Measurements from ENCODE around the gene OR56A4.

Gene OR56A4, protein sequence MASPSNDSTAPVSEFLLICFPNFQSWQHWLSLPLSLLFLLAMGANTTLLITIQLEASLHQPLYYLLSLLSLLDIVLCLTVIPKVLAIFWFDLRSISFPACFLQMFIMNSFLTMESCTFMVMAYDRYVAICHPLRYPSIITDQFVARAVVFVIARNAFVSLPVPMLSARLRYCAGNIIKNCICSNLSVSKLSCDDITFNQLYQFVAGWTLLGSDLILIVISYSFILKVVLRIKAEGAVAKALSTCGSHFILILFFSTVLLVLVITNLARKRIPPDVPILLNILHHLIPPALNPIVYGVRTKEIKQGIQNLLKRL

DNA sequence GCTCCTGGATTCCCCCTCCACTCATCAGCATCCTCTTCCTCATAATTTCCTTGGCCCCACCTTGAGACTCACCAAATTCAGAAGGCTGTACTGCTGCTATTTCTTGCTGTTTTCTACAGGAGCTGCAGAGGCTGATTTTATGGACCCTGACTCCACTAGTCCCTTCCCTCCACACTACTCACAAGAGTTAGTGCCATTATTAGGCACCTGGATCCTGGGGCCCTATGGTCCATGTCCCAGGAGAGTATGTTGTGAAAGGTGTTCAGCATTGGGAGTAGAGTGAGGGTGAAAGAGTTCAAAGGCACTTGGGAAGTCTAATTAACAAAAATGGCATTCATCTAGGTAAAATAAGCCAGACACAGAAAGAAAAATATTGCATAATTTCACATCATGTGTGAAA lies at the start of gene OR56A4:
Gene OR56A4 (minus strand): TSS at position 101 of the 400 bp plus-strand sequence. CDS start 3,954 bp downstream, outside the sequence.
- no peak for DNase-seq

GRCh38 chr11:6055569-6055968 lies 48.8 kb upstream of the OR56A4 start:
- no peak for DNase-seq

GRCh38 chr11:6052374-6052773 lies 45.6 kb upstream of the OR56A4 start:
- DNase-seq, result no peak

DNA sequence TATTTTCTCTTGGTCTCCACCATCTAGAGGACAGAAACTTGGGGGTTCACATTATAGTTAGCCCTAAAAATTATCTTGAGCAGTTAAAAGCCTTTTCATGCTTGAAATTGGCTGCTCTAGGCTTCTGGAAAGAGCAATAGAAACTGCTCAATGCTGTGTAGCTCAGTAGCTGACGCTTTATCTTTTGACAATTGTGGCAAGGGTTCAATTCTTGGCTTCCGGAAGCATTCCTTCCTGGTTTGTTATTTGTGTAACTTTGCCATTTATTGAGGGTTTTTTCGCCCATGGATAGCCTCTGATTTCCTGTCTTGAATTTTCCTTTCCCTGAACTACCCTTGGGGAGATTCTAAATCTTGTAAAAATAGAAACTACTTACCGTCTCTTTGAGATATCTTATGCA lies 34.1 kb upstream of the OR56A4 start:
- DNase-seq, result no peak

DNA sequence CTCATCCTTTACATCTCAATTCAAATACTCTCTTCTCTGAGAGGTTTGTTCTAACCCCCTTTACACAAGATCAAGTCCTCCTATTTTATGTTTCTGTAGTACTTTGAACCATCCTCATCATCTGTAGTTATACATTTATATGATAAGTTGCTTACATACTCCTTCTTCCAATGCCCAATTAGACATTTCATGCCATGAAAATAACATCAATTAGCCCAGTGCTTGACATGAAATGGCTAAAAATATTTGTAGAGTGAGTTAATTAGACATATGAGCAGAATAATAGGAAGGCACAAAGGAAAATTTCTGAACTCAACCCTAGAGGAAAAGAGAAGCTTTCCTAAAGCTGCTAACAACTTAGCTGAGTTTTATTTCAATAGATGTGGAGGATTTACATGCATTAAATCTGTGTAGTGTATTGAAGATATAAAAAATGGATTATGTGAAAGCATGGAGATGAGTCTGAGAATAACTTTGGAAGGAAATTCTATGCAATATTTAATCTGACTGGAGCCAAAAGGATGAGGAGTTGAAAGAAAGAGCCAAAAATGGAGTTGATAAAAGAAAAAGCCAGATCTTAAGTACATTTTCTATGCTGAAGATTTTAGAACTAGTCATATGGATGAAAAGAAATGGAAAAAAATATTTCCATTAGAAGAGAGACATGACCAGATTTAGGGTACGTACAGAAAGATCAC lies 24.1 kb upstream of the OR56A4 start, which contains the start of gene OR56A1:
Gene OR56A1 (minus strand): TSS at position 51 of the 698 bp plus-strand sequence. CDS start 3,066 bp downstream, outside the sequence.
- no peak for DNase-seq

DNA sequence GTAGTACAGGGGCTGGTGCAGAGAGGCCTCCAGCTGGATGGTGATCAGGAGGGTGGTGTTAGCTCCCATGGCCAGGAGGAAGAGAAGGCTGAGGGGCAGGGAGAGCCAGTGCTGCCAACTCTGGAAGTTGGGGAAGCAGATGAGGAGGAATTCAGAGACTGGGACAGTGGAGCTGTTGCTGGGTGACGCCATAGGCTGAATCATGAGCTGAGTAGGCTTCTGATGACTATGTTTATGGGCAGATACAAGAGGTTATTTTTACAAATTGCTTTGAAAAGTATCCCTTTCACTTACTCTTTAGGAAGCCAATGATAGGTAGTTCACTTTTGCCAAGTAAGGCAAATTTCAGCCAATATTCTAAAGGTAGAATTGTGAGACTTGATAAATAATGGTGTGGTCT lies 20.8 kb upstream of the OR56A4 start:
- DNase-seq, result no peak

DNA sequence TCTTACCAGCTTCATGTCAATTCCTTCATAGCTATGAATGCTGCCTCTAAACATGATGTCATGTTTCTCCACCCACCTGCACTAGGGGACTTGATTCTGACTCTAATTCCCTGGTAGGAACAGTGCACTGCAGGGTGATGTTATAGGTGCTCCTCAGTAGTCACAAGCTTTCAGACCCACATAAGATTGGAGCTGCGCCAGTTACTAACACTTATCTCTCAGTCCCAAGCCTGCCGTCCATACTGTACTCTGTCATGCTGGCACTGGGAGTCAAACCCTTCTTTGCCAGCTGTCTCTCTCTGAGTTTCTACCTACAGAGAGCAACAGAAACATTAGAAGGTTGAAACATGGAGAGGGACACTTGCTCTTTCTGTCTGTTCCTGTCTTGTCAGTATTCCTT lies 18.3 kb upstream of the OR56A4 start:
- no peak for DNase-seq

DNA sequence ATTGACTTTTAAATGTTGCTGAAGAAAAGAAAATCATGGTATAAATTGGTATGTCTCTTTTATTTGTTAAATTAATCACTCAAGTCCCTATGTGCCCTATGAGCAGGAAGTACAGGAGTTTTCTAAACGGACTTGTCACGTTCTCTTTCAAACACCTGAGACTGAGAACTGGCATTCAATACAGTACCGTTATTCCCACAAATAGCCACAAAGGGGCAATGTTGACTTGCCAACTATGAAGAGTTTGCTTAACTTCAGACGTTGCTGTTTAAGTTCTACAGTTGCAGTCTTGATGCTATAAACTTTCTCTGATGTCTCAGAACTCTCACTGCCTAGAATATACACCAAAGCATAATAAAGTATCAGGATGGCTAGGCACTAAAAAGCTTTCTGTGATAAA lies 16.2 kb upstream of the OR56A4 start:
- DNase-seq, result peak; percentile 85

DNA sequence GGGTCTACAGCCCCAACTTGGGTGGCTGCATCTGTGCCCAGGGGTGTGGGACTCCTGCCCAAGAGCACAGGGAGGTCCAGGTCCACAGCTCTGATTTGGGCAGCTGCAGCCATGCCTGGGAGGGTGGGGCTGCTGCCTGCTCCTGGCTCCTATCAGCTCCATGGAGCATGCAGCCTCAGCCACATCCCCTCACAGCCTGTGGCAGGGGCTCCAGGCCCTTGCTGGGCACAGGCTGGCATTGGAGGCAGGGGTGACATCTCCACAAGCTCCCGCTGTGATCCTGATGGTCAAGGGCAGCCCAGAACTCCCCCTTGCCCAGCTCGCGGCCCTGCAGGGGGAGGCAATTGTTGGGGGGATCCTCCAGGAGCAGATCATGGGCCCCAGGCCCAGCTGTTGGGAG lies 6.3 kb upstream of the OR56A4 start:
- no peak for DNase-seq

- DNase-seq, result no peak
Measured at GRCh38 chr11:6012035-6012668, 5.4 kb upstream of the OR56A4 start.

DNA sequence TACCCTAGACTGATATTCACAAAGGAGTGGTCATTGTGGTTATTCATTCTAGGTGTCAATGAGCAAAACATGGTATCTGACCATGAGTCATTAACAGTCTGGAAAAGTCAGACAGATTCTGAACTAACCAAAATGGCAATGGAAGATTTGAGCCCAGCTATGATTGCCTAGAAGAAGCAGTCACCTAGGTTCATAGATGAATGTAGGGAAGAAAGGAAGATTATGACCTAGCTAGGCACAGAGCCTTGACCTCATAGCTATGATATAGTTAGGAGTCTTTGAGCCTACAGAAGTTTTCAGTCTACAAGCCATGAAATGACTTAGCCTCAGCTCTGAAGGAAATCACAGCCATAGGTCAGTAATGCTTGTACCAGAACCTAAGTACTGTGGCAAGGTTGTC lies 351 bp downstream of the OR56A4 start:
- no peak for DNase-seq

DNA sequence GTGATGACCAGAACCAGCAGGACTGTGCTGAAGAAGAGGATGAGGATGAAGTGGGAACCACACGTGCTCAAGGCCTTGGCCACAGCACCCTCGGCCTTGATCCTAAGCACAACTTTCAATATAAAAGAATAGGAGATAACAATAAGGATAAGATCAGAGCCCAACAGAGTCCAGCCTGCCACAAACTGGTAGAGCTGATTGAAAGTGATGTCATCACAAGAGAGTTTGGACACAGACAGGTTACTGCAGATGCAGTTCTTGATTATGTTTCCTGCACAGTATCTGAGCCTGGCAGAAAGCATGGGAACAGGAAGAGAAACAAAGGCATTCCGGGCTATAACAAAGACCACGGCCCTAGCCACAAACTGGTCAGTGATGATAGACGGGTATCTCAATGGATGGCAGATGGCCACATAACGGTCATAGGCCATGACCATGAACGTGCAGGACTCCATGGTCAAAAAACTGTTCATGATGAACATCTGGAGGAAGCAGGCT lies 4.5 kb downstream of the OR56A4 start:
- no peak for DNase-seq

- DNase-seq, result no peak
Measured at GRCh38 chr11:5994791-5995190, 12.0 kb downstream of the OR56A4 start.

DNA sequence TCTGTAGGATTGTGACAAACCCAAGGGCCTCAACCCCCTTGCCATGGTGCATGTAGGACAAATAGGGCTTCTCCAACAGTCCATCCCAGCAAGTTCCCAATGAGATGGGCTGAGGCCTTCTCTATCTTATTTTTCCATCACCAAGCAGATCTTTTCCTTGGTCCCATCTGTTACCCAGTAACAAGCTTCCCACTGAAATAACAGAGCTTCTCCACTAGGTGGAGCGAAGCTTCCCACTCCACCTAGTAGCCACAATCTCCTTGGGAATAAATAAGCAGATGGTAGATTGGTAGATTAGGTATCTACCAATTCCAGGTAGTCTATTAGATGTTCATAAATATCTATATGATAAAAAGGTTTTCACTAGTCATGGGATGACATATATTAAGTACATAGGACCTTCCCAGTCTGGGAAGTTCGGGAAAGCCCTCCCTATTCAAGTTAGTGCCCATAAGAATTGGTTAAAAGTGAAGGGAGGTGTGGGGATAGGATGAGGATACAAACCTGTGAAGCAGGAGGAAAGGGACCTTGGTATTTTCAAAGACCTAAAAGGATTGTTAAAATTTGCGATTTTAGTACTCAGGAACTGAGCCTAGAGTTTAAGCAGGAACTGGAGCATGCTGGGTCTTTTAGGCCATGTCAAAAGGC lies 14.0 kb downstream of the OR56A4 start:
- DNase-seq, result peak; percentile 69

GRCh38 chr11:5992150-5992549 lies 14.6 kb downstream of the OR56A4 start:
- DNase-seq, result no peak

DNA sequence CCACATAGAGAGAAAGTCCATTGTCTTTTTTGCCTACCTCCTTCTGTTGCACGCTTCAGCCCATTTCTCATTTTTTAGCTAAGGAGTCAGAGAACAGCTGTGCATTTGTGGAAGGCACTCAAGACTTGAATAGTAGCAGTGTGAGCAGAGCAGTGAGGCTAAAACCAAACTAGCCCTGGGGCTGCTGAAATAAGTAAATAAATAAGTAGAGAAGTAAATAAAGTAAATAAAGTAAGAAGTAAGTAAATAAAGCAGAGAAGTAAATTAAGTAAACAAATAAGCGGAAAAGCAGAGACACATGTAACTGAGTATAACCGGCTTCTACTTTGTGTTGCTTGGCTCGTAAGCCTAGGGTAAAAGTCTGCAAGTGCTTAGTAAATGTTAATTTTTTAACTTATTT lies 17.5 kb downstream of the OR56A4 start:
- peak; percentile 53 for DNase-seq

- no peak for DNase-seq
Measured at GRCh38 chr11:5986885-5987284, 19.9 kb downstream of the OR56A4 start, which contains the start of gene OR52L1. Gene OR52L1 (minus strand): TSS chr11:5986985. CDS start chr11:5986930, 55 bp downstream.

- DNase-seq, result no peak
Measured at GRCh38 chr11:5983443-5983842, 23.3 kb downstream of the OR56A4 start.

GRCh38 chr11:5973530-5973929 lies 33.2 kb downstream of the OR56A4 start:
- DNase-seq, result no peak

DNA sequence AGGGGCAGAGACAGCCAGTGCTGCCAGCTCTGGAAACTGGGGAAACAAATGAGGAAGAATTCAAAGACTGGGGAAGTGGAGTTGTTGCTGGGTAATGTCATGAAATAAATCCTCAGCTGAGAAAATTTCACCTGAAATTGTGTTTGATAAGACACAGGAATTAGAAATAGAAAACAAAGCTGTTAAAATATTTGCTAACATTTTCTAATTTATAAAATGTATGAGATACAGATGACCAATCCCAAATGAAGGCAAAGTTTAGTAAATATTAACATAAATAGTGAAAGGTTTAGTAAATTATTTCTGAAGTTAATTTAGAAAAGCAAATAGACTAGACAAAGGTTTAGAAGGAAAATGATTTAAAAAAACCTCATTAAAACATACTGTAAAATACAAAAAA lies 38.4 kb downstream of the OR56A4 start, which contains the start of gene OR56A5:
Gene OR56A5 (minus strand): TSS at position 101 of the 400 bp plus-strand sequence. CDS start 0 bp downstream, at position 101.
- no peak for DNase-seq

- DNase-seq, result no peak
Measured at GRCh38 chr11:5967708-5968107, 39.0 kb downstream of the OR56A4 start.

- DNase-seq, result no peak
Measured at GRCh38 chr11:5966958-5967357, 39.8 kb downstream of the OR56A4 start.

All from DMS53 (cell line).